GM21367 (cell line): ENCODE results near the gene RUNX1.
A peak's percentile ranks its signal among the peaks of the same experiment; 100 is the strongest.

Experiments
- ATAC-seq: cut with Tn5 transposase; IDR thresholded peaks from one replicate; pipeline ENCODE4 v1.9.1; 2021; ENCODE audit not compliant: unreplicated experiment

The RUNX1 gene

GRCh38 chr21:34885626-34886239, 163.4 kb downstream of the RUNX1 start:
- ATAC-seq, result no peak

GRCh38 chr21:34885125-34885524, 164.0 kb downstream of the RUNX1 start:
- ATAC-seq, result no peak

DNA sequence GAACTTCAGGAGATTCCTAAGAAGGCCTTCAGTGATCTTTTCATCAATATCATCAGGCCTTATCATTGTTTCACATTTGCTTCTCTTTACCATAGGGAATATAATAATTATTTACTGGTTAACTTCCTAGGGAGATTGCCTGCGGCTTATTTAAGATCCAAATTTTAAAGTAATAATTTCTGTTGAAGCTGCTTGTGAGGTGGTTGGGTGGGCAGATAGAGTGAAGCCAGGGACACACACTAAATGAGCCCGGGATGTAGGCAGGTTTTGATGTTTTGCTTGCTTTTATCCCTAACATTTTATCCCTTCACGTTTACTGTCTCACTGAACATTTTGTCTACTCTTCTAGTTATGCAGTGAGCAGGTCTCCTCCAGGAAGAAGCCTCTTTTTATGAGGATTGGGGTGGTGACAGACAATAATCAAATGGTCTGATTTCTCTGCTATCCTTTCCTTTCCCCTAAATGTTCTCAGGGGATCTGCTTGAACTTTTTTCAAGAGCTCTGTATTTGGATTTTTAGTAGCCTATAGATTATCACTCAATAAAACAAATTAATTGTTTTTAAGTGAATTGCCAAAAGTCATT, 164.7 kb downstream of the RUNX1 start:
- ATAC-seq, result no peak

GRCh38 chr21:34883491-34884271, 165.4 kb downstream of the RUNX1 start:
- no peak for ATAC-seq

GRCh38 chr21:34882719-34883131, 166.4 kb downstream of the RUNX1 start:
- peak; percentile 49 for ATAC-seq

- no peak for ATAC-seq
Measured at GRCh38 chr21:34881839-34882371, 167.2 kb downstream of the RUNX1 start.

GRCh38 chr21:34881421-34881820, 167.7 kb downstream of the RUNX1 start:
- ATAC-seq, result no peak

- ATAC-seq, result no peak
Measured at GRCh38 chr21:34880401-34880800, 168.7 kb downstream of the RUNX1 start.

- no peak for ATAC-seq
Measured at GRCh38 chr21:34878940-34879339, 170.2 kb downstream of the RUNX1 start.

GRCh38 chr21:34878501-34878900, 170.6 kb downstream of the RUNX1 start:
- ATAC-seq, result no peak

GRCh38 chr21:34877485-34878128, 171.5 kb downstream of the RUNX1 start:
- no peak for ATAC-seq

DNA sequence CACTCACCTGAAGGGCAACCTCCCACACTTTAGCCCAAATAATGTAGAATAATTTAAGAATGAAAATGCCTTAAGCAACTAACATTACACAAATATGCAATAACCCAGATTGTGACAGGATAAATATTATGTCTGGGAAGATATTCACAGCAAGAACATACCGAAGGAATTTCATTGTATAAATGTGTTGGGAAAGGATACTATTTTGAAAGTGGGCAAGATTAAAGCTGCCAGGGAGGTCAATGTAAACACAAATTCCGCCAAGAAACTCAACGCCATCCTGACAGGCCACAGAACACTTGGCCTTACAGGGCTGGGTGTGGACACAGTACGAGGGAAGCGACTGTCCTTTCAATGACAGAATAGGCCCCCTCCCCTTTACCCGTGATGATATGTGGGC, 173.3 kb downstream of the RUNX1 start:
- no peak for ATAC-seq

DNA sequence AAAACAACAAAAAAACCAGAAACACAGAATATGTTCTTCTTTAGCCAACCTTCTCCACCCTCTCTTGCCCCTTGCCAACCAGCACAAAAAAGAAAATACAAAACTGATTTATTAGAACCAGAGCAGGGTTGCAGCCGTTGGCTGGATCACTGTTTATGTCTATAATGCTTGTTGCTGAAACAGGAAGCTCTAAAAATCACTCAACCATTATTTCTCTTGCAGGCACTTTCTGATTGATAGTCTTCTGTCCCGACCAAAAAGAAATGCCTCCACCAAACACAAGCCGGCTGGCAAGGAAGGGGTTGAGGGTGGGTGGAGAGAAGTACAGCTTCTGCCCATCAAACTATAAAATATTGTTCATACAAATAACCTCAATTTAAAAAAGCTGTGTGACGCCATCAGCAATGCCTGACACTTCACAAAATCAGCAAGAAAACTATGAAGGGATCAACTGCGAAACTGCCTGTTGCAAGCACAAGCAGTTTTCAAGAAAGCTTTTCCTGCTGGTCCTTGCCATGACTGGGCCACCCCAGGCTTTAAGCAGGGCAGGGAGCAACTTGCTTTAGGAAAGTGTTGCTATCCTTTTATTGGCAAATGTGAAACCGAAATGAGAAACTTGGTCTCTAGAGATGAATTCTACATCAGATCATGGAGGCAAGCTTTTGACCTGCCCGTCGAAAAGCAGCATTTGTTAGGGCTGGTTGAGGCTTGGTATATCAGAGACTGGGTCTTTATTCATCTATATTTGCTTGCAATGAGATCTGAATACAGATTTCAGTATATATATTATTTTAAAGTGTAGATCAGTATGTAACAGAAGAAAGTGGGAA, 174.2 kb downstream of the RUNX1 start:
- no peak for ATAC-seq

- no peak for ATAC-seq
Measured at GRCh38 chr21:34871026-34871908, 177.8 kb downstream of the RUNX1 start.

DNA sequence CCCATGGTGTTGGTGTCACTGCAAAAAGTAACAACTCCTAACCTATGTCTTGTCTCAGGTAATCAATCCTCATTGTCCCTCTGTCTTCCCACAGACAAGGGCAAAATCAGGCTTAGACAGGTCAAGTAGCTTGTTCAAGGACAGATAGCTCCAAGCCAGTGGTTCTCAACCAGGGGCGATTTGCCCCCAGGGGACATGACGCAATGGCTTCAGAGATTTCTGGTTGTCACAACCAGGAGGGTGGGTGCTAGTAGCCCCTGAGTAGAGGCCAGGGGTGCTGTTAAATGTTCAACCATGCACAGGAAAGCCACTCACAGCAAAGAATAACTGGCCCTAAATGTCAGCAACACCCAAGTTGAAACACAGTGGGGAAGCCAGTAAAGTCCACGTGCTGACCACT, 178.9 kb downstream of the RUNX1 start:
- ATAC-seq, result no peak

DNA sequence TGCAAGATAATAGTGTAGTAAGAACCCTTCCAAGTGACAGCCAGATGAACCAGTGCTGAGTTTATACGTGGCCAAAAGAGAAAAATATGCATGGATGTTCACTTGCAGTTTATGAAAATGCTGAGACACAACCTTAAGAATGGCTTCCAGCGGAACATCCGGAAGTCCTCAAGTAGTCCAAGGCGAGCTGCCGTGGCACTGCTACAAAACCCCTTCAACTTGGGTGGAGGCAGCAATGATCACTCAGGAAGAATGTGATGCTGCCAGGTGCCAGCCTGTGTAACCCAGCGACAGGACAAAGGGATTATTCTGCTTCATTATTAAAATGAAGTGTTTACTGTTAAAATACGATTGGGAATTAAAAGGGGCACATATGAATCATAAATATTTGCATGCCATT, 179.6 kb downstream of the RUNX1 start:
- ATAC-seq, result no peak

GRCh38 chr21:34867785-34868184, 181.3 kb downstream of the RUNX1 start:
- no peak for ATAC-seq

- peak; percentile 94 for ATAC-seq
Measured at GRCh38 chr21:34865400-34866241, 183.5 kb downstream of the RUNX1 start.
